ENCODE measurements around the gene SC5D.

SC5D gene

GRCh38 chr11:121295246-121296029 lies 2.9 kb downstream of the SC5D start:
- no peak for DNase-seq

GRCh38 chr11:121297872-121298271 lies 5.3 kb downstream of the SC5D start:
- DNase-seq: no peak

- no peak for DNase-seq
Measured at GRCh38 chr11:121298774-121299173, 6.2 kb downstream of the SC5D start.

GRCh38 chr11:121299417-121299816 lies 6.8 kb downstream of the SC5D start:
- no peak for DNase-seq

GRCh38 chr11:121300313-121300971 lies 7.9 kb downstream of the SC5D start:
- no peak for DNase-seq

- no peak for DNase-seq
Measured at GRCh38 chr11:121300972-121301699, 8.6 kb downstream of the SC5D start.

GRCh38 chr11:121304759-121305158 lies 12.2 kb downstream of the SC5D start:
- no peak for DNase-seq

- no peak for DNase-seq
Measured at GRCh38 chr11:121308816-121309215, 16.2 kb downstream of the SC5D start.

- no peak for DNase-seq
Measured at GRCh38 chr11:121309688-121310087, 17.1 kb downstream of the SC5D start.

GRCh38 chr11:121310908-121311307 lies 18.3 kb downstream of the SC5D start:
- DNase-seq: no peak

- no peak for DNase-seq
Measured at GRCh38 chr11:121311373-121311772, 18.8 kb downstream of the SC5D start.

- DNase-seq: no peak
Measured at GRCh38 chr11:121312483-121312882, 19.9 kb downstream of the SC5D start.

- DNase-seq: no peak
Measured at GRCh38 chr11:121318848-121319834, 26.6 kb downstream of the SC5D start.

GRCh38 chr11:121321614-121322243 lies 29.2 kb downstream of the SC5D start:
- peak; percentile 22 for DNase-seq

- no peak for DNase-seq
Measured at GRCh38 chr11:121323046-121323607, 30.6 kb downstream of the SC5D start.

- DNase-seq: no peak
Measured at GRCh38 chr11:121326230-121326629, 33.7 kb downstream of the SC5D start.

- no peak for DNase-seq
Measured at GRCh38 chr11:121327553-121327952, 35.0 kb downstream of the SC5D start.

GRCh38 chr11:121328176-121328966 lies 35.8 kb downstream of the SC5D start:
- DNase-seq: no peak

GRCh38 chr11:121328967-121329679 lies 36.6 kb downstream of the SC5D start:
- no peak for DNase-seq

GRCh38 chr11:121329781-121330395 lies 37.3 kb downstream of the SC5D start:
- DNase-seq: no peak

Data from NCI-H2107 (cell line).